Panc1 (cell line): ENCODE measurements around the gene TTC3.
A peak's percentile ranks its signal among the peaks of the same experiment; 100 is the strongest.

Source experiments
- CTCF ChIP-seq: fragments of 450-650 bp; IDR thresholded peaks from 2 replicates; pipeline ENCODE4 v1.5.1; 2017; ENCODE audit warnings: mild to moderate bottlenecking
- POLR2AphosphoS5 ChIP-seq: IDR thresholded peaks from 2 replicates; pipeline ENCODE4 v1.6.1; 2012; ENCODE audit warnings: mild to moderate bottlenecking, low read depth, low read length, moderate library complexity
- REST ChIP-seq, 2 experiments: IDR thresholded peaks; 2 replicates each; pipeline ENCODE4 v1.6.1; 2011 to 2012; ENCODE audit warnings: low read depth in 2 of 2, control low read depth in 1 of 2, low read length in 1 of 2, mild to moderate bottlenecking in 1 of 2, moderate library complexity in 1 of 2; ENCODE audit not compliant: insufficient read depth in 1 of 2
- SIN3A ChIP-seq: IDR thresholded peaks from 2 replicates; pipeline ENCODE4 v1.6.1; 2012; ENCODE audit warnings: low read depth, mild to moderate bottlenecking, low read length, moderate library complexity, borderline replicate concordance; ENCODE audit not compliant: insufficient read depth
- TCF7L2 ChIP-seq: IDR thresholded peaks from 2 replicates; pipeline ENCODE4 v1.6.1; 2011; ENCODE audit warnings: mild to moderate bottlenecking, low read depth, low read length, inconsistent platforms

- no peak for TF ChIP-seq CTCF
- TF ChIP-seq POLR2AphosphoS5 = 0 out of 2 replicates have a peak, but pooled peaks have one; percentile 12
- TF ChIP-seq REST (IDR thresholded peaks at IDR 0.05; ENCODE audit: insufficient read depth in 1 of 2, low read depth in 2 of 2, low read length in 1 of 2) = no peak
- TF ChIP-seq SIN3A = no peak
- TF ChIP-seq TCF7L2 = no peak
These were observed 623 bp upstream of the TTC3 start for GRCh38 chr21:37072274-37072987.
